Lung microvascular endothelial cell (primary cell): ENCODE measurements around the gene TEX13D. TPM values are rescaled to one million over a fixed set of nuclear protein-coding genes. Genes with fewer than 3 reads are reported as not detected.
"Not testable (repeated sequence)": the region's sequence is repeated elsewhere in the genome, so short reads cannot be mapped to it uniquely, and the experiment has no call there.

ENCODE experiments used
- DNase-seq, 2 donors: peaks; one replicate each; pipeline versions ENCODE4 v3.0.0 to v3.0.0-alpha.2; 2010; ENCODE audit warnings: low read depth in 2 of 2
- total RNA-seq: library from RNA; depleted of rRNA; stranded (reverse); fragments of >200 nt; gene quantifications from 2 replicates; pipeline ENCODE4 v1.2.1, GENCODE V29; 2014

TEX13D gene
- not detected in 2 replicates for total RNA-seq

- no peak for DNase-seq
Measured at GRCh38 chrX:124332481-124333424, at the start of gene TEX13D. TSS of gene TEX13D (plus strand) at chrX:124332660. CDS start at chrX:124332918, 258 bp downstream.

- no peak for DNase-seq
Measured at GRCh38 chrX:124289443-124289842, 43.0 kb upstream of the TEX13D start.

DNA sequence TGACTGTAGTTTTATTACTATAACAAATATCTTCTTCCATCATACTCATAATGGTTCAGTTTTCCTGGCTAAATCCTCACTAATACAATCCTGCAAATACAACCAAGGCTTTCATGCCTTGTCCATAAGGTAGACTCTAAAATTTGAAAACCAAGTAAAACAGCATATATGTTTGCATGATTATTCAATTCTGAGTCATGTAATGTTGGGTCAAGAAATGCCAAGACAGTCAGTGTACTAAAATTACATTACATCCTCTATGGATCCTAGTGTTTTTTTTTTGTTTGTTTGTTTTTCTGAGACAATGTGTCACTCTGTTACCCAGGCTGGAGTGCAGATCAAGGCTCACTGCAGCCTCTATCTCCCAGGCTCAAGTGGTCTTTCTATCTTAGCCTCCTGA lies 38.6 kb upstream of the TEX13D start:
- no peak for DNase-seq

- not testable (repeated sequence) for DNase-seq
Measured at GRCh38 chrX:124299323-124299722, 33.1 kb upstream of the TEX13D start.

- no peak for DNase-seq
Measured at GRCh38 chrX:124300405-124300804, 32.1 kb upstream of the TEX13D start.

DNA sequence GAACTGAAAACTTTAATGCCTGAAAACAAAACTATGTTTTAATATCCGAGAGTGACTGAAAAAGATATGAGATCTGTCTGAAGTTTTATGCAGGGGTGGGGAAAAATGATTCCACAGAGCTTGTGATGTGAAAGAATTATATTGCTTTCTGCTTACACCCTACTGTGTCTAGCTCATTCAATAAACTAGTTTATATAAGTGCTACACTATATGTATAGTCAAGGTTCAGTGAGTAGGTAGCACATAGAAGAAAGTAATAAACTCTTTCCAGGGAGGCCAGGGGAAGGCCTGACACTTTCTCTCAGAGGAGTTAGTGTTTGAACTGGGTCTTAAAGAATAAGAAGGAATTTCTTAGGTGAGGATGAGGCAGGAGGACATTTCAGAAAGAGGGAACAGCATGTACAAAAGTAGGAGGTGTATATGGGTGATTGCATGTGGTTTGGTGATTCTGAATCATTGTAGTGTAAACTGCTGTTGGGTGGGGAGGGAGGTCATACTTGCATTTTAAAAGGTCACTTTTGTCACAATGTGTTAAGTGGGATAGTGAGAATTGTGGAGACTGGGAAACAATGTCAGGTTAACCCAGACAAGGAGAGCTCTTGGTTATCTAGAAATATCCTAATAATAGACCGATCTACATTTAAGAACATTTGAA lies 25.1 kb upstream of the TEX13D start:
- no peak for DNase-seq

DNA sequence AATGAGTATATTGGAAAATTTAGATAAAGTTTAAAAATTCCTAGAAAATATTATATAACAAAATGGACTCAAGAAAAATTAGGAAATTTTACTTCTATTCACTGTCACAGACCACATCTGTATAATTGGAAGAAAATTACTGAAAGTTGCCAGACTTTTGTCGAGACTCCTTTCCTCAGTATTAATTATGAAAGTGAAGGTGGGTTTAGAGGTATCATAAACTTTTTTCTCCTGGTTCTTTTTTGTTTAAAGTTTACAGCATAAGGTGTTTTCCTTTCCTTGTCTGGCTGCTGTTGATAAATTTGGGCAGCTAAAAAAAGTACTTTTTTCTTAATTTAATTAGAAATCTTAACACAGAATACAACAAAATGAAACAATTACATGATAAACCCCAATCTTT lies 6.7 kb upstream of the TEX13D start:
- DNase-seq: no peak

DNA sequence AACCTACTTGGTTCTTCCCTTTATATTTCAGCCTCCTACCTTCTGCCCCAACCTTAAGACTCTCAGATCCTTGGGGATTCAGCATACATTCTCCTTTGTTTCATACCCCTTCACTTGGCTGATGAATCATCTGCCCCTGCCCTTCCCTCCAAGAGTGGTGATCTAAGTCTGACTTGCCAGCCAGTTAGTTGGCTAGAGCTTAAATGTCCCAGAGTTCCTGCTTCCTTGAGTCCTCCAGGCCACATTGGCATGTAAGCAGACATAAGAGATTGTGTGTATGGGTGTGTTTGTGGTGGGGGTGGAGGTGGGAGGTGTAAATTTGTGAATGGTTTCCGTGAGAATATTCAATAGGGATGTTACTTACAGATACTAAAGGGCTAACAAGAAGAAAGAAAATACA lies 3.7 kb upstream of the TEX13D start:
- peak in 1 of 2 donors; percentile 2 for DNase-seq

DNA sequence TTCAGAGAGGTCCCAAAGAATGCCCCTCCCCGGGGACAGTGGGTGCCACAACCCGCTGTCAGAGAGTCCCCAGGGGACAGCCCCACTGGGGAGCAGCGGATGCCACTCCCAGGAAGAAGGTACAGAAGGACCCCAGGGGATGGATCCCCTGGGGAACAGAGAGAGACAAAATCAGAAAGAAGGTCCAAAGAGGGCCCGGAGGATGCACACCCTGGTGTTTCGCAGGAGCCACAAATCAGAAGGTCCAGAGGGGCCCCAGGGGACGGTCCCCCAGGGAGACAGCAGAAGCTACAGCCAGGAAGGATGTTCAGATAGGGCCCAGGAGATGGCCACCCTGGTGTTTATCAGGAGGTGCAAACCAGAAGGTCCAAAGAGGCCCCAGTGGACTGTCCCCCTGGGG lies 1.4 kb downstream of the TEX13D start:
- DNase-seq: no peak

GRCh38 chrX:124334555-124334954 lies 2.1 kb downstream of the TEX13D start:
- DNase-seq: not testable (repeated sequence)

DNA sequence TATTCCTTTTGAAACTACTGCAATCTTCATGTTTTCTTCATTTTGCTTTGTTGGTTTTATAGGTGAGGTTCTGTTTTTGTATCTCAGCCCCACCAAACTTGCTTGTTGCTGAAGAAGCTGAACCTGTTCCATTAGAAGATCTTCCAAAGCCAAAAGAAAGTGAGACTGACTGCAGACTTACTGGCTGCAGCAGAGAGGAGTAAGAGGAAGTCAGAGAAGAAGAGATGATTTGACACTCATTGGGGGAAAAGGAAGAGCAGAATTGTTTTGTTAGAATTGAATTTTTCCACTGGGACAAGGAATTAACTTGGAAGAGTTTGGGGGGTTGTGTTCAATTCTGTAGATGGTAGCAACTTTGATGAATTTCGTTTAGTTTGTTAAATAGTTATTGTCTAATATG lies 3.1 kb downstream of the TEX13D start:
- no peak for DNase-seq

DNA sequence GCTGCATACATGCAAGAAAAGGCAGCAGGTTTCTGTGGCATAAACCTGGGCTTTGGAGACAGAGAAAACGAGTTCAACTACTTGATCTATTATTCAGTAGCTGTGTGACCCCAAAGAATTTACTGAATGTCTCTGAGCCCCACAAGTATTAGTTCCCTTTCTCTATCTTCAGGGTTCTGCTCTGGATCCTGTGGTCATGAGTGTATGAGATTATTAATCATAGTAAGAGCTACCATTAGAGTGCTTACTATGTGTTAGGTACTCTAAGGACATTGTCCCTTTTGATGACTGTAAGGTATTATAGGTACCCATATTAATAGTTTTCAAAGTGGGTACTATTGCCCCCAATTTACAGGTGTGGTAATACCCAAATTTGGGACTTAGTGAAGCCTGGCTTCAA lies 5.5 kb downstream of the TEX13D start:
- DNase-seq: no peak

DNA sequence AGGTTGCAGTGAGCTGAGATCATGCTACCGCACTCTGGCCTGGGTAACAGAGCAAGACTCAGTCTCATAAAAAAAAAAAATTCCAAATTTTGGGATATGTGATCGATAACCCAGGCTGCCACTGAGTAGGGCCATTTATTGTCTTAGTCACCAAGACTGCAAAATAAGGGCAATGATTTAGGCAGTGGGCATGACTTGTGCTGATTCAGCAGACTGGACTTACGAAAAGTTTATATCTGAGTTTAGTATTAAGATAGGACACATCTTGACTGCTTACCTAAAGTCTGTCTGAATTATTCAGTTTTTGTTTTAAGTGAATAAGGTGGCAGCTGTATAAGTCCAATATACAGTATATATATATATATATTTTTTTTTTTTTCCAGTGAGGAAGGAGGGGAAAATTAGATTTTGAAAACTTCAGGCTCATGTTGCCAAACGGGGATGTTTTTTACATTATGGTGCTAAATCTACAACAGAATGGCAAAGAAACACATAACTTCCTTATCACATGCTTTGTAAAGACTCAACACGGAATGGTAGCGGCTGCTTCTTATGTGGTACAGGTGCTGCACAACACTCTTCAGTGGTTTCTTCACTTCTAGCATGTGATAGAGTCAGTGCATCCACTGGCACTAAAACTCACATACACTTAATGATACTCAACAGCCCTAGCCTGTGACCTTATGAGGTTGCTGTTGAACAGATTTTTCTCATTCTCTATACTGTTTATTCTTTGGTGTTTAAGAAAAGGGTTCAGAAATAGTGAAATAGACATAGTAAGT lies 6.5 kb downstream of the TEX13D start:
- no peak for DNase-seq

DNA sequence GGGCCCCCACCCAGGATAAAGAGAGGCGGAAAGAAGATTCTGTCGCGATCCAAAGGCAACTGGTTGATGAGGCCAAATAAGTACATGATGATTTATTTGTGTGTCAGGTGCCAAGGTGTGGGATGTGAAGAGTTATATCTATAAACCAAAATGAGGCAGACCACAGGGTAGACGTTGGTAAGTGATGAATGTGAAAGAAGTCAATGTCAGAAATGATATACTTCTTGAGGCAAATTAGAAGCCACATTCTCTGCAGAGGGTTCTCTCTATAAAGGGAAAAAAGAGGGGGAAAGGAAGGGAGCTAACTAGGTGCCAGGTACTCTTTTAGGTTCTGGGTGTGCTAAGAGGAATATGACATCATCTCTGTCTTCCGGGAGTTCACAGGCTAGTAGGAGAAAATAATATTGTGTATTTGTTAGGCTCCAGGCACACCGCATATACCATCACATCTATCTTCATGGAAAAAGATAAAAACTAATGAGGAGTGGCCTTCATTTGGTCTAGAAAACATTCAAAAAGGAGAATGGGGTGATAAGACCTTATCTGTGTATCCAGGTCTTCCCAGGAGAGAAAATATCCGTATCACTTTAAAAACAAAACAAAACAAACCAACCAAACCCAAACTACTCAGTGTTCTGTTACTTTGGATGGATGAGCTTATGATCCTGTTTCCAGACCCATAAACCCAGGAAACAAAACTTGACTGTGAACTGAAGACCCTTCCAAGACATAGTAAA lies 9.1 kb downstream of the TEX13D start:
- DNase-seq: no peak

DNA sequence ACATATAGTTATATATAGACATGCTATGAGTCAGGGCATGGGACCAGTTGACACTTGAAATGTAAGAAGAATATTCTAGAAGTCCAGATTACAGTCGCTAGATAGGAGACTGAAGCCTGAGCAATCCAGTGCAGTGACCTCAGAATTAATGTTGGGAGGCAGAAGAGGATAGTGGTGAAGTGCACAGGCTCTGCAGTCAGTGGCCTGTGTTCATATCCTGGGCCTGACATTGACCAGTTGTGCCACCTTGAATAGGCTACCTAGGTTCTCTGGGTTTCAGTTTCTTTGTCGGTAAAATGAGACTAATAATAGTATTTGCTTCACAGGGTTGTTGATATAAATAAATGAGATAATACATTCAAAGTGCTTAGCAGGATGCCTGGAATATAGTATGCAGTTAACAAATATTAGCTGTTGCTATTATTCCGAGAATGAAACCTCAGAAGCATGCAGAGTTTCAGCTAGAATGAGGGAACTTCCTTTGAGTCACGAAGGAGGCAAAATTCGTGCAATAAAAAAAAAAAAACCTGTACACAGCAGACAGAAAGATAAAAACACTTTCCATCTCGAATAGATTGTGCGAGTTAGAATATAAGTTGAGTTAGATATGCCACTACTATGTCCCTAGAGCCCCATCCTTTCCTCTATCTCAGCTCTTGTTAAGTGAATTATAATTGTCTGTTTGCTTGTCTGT lies 9.9 kb downstream of the TEX13D start:
- no peak for DNase-seq

DNA sequence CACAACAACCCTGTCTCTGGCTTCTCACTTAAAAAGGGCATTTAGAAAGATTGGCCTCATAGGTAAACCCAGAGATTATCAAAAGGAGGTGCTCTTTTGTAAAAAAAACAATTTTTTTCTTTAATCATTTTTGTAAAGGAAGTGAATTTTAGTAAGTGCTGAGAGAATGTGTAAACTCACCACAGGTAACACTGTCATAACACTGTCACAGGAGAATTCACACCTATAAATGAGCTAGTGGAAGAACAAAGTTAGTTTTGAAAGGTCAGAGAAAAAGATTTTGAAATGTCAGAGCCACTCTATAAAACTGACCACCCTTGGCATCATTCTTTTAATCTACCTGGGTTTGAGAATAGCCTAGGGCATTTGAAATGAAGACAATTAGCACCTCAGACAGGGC lies 10.6 kb downstream of the TEX13D start:
- DNase-seq: no peak

- DNase-seq: no peak
Measured at GRCh38 chrX:124344246-124344645, 11.8 kb downstream of the TEX13D start.

GRCh38 chrX:124346117-124346876 lies 13.8 kb downstream of the TEX13D start, which contains the start of gene SH2D1A:
TSS of gene SH2D1A (plus strand) at chrX:124346563. CDS start at chrX:124346643, 80 bp downstream.
- DNase-seq: no peak

GRCh38 chrX:124346877-124347241 lies 14.4 kb downstream of the TEX13D start:
- no peak for DNase-seq

DNA sequence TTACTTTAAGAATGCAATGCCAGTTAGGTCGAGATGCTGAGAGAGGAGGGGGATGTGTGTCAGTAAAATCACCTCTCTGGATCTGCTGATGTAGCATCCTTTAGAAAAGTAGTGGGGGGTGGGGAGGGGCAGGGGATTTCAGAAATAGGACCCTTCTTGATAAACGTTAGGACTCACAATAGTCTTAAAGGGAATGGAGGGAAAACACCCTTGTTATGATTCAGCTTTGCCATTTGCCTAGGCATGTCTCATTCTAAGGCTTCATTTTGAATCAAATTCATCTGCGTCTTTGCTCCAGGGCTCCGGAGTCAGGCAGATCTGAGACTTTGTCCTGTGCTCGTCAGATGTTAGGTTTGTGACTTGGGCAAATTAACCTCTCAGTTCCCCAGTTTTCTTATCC lies 14.8 kb downstream of the TEX13D start:
- DNase-seq: no peak
